Endometrial microvascular endothelial cells (primary cell): Measurements from ENCODE around the gene CLSTN1. TPM values are rescaled to one million over a fixed set of nuclear protein-coding genes. Genes with fewer than 3 reads are reported as not detected.
"Not testable (repeated sequence)": the region's sequence is repeated elsewhere in the genome, so short reads cannot be mapped to it uniquely, and the experiment has no call there.

ENCODE experiments used
- in situ Hi-C: cut with HindIII; loops from 2 replicates; pipeline ENCODE4 v1.10.0; 2017; ENCODE audit warnings: low sequenced_read_pairs, low pct_unique_long_range_greater_than_20kb; ENCODE audit errors: inconsistent ontology term
- total RNA-seq: library from RNA; depleted of rRNA; stranded (reverse); fragments of >200 nt; gene quantifications from one replicate; pipeline ENCODE4 v1.2.3, GENCODE V29; 2015; ENCODE audit errors: inconsistent ontology term

The CLSTN1 gene
- total RNA-seq, 1 donor from 2014 or later, result 98.4 TPM

DNA sequence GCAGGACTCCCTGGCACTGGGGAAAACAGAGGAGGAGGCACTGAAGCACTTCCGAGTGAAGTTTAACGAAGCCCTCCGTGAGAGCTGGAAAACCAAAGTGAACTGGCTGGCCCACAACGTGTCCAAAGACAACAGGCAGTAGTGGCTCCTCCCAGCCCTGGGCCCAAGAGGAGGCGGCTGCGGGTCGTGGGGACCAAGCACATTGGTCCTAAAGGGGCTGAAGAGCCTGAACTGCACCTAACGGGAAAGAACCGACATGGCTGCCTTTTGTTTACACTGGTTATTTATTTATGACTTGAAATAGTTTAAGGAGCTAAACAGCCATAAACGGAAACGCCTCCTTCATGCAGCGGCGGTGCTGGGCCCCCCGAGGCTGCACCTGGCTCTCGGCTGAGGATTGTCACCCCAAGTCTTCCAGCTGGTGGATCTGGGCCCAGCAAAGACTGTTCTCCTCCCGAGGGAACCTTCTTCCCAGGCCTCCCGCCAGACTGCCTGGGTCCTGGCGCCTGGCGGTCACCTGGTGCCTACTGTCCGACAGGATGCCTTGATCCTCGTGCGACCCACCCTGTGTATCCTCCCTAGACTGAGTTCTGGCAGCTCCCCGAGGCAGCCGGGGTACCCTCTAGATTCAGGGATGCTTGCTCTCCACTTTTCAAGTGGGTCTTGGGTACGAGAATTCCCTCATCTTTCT lies 96.7 kb downstream of the CLSTN1 start:
- in situ Hi-C loops, result no loop called here

DNA sequence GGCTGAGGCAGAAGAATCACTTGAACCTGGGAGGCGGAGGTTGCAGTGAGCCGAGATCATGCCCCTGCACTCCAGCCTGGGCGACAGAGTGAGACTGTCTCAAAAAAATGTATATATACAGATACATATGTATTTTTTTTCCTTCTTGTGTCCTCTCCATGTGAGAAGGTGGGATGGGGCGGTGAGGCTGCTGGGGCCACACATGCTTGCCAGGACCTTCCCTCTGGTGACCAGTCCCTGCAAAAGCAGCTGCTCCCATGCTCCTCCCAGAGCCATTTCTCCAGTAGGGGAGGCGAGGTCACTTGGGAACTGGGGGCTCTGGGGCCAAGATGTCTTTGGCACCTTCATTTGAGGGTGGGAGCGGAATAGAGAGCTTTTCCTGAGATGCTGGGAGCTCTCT lies 97.4 kb downstream of the CLSTN1 start:
- in situ Hi-C loops, result no loop called here

DNA sequence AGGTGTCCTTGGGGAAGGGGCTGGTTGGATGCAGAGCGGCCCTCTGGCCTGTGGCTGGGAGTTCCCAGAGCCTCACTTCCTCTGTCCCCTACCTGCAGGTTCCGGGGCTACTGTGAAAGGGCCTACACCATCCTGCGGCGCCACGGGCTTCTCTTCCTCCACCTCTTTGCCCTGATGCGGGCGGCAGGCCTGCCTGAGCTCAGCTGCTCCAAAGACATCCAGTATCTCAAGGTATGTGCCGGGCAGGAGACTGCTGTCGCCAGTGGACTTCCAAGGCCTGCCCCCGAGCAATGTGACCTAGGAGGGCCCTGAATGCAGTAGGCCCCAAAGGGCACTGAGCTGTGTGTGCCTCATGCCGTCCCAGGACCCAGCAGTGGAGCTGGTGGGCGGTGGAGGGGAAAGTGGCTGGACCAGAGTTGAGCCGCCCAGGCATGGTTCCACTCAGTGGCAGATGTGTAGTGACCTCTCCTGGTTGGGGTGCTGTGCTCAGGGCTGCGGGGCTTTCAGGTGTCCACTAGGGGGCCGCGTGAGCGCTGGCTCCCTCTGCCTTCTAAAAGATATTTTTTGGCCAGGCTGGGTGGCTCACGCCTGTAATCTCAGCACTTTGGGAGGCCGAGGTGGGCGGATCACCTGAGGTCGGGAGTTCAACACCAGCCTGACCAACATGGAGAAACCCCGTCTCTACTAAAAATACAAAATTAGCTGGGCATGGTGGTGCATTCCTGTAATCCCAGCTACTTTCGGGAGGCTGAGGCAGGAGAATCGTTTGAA lies 98.9 kb downstream of the CLSTN1 start:
- in situ Hi-C loops, result no loop called here

DNA sequence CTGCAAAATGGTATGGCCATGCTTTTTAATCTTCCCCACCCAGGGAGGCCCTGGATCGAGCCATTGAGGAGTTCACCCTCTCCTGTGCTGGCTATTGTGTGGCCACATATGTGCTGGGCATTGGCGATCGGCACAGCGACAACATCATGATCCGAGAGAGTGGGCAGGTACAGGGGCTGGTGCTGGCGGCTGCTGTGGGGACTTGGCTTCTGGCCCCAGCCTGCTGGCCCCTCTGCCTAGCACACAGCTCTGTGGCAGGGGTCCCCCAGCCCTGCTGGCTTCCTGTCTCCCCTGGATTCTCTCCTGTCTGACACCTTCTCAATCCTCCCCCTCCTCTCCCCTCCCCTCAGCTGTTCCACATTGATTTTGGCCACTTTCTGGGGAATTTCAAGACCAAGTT lies 99.8 kb downstream of the CLSTN1 start:
- in situ Hi-C loops, result no loop called here

DNA sequence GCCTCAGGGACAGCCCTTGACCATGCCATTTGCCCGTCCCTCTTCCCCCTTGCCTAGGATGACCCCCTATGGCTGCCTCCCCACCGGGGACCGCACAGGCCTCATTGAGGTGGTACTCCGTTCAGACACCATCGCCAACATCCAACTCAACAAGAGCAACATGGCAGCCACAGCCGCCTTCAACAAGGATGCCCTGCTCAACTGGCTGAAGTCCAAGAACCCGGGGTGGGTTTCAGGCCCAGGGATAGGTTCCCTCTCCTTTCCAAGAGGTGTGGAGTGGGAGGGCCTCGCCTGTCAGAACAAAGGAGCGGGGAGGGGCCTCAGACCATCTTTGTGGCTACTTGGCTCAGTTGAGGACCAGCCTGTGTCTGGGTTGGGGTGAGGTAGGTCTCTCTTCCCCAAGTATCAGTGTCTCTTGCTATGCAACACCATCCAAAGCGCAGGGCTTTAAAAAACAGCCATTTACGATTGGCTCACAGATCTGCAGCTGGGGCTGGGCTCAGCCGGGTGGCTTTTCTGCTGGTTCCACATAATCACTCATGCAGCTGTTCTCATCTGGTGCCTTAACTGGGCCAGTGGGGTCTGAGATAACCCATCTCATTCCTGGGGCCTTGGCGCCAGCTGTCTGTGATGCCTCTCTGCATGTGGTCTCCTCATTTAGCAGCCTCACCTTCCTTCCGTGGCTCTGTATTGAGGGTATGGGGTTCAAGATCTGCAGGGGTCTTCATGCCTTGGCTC lies 100.5 kb downstream of the CLSTN1 start:
- in situ Hi-C loops, result no loop called here

DNA sequence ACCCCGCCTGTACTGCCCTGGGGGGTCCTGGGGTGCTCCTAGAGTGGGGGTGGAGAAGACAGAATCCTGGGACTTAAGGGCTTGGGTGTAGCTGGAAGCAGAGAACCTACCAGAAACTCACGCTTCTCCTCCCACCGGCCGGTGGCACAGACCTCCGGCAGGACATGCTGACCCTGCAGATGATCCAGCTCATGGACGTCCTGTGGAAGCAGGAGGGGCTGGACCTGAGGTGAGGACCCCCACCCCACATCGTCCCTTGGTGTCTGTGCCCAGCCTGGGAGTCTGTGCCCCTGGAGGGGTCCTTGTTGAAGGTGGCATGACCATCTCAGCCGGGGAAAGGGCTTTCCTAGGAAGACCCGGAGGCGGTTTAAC lies 101.4 kb downstream of the CLSTN1 start:
- in situ Hi-C loops, result no loop called here

DNA sequence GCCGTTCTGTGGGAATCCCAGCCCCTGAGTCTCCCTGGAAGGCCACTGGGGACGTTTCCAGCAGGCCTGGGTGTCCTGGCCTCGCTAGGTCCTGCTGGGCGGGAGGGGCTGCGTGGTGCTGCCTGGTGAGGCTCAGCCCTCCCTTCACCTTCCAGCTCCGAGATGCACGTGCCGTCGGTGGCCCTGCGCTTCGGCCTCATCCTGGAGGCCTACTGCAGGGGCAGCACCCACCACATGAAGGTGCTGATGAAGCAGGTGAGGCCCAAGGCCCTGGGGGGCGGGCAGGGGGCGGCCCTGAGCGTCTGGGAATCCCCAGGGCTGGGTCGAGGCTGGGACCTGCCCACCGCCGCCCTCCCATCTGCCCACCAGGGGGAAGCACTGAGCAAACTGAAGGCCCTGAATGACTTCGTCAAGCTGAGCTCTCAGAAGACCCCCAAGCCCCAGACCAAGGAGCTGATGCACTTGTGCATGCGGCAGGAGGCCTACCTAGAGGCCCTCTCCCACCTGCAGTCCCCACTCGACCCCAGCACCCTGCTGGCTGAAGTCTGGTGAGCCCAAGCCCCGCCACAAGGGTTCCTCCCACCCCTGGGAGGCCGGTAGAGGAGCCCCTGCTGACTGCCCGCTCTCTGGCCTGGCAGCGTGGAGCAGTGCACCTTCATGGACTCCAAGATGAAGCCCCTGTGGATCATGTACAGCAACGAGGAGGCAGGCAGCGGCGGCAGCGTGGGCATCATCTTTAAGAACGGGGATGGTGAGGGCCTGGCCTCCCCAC lies 102.0 kb downstream of the CLSTN1 start:
- in situ Hi-C loops, result no loop called here

DNA sequence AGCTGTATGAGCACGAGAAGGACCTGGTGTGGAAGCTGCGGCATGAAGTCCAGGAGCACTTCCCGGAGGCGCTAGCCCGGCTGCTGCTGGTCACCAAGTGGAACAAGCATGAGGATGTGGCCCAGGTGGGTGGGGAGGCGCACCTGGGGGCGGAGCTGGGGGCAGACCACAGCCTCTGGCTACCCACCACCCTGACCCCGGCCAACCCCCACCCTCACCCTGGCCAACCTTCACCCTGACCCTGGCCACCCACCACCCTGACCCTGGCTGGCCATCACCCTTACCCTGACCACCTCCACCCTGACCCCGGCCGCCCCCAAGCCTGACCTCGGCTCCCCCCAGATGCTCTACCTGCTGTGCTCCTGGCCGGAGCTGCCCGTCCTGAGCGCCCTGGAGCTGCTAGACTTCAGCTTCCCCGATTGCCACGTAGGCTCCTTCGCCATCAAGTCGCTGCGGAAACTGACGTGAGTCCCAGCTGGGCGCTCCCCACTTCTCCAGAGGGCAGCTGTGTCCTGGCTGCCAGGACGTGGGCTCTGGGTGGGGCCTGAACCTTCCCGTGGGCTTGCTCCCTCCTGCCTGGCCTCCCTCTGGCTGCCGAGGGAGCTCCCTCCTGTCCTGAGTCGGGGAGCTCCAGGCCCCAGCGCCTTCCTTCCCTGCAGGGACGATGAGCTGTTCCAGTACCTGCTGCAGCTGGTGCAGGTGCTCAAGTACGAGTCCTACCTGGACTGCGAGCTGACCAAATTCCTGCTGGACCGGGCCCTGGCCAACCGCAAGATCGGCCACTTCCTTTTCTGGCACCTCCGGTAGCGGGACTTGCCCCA lies 102.8 kb downstream of the CLSTN1 start:
- in situ Hi-C loops, result no loop called here

DNA sequence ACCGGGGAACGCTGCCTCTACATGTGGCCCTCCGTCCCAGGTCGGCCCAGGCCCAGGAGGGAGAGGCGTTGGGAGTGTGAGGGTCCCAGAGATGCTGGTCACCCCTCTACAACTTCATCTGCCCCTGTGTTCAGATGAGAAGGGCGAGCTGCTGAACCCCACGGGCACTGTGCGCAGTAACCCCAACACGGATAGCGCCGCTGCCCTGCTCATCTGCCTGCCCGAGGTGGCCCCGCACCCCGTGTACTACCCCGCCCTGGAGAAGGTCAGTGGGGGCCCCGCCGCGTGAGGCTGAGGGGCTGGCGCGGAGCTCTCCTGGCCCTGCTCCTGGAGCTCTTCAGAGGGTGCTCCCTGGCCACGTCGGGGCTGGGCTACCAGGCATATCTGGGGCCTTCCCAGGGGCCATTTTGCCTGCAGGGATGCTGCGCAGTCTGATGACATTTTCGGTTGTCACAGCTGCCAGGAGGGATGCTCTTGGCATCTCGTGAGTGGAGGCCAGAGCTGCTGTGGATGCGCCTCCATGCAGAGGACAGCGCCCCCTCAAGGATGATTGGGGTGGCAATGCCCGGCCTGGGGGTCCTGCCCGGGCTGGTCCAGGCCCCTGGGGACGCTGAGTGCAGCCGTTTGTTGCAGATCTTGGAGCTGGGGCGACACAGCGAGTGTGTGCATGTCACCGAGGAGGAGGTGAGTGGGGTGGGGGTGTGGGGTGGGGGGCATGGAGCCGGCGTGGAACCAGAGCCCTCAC lies 103.6 kb downstream of the CLSTN1 start:
- in situ Hi-C loops, result no loop called here

DNA sequence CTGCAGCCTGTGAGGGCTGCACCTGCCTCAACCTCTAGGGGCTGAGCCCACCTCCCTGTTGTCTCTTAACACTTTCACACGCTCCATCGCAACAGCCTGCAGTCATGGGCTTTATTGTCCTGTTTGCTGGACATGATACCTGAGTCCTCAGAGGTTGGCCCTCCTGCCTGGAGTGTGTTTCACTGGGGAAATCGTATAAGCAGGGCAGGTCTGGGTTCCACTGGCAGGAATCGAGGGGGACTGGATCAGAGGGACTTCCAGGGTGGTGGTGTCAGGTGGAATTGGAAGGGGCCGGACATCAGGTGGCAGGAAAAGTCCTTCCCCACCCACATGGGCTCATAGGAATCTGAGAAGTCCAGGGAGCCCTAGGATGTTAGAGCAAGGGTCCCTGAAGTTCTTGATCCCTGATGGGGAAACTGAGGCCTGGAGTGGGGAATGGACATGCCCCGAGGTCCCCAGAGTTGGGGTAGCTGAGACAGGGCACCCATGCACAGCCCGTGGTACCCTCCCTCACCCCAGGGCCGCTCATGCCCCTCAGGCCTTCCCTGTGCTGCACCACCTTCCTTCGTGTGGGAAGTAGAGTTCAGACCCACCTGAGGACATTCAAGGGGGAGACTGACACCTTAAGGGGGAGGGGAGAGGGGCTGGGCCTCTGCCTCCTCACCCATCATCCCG lies 105.6 kb downstream of the CLSTN1 start:
- in situ Hi-C loops, result no loop called here

DNA sequence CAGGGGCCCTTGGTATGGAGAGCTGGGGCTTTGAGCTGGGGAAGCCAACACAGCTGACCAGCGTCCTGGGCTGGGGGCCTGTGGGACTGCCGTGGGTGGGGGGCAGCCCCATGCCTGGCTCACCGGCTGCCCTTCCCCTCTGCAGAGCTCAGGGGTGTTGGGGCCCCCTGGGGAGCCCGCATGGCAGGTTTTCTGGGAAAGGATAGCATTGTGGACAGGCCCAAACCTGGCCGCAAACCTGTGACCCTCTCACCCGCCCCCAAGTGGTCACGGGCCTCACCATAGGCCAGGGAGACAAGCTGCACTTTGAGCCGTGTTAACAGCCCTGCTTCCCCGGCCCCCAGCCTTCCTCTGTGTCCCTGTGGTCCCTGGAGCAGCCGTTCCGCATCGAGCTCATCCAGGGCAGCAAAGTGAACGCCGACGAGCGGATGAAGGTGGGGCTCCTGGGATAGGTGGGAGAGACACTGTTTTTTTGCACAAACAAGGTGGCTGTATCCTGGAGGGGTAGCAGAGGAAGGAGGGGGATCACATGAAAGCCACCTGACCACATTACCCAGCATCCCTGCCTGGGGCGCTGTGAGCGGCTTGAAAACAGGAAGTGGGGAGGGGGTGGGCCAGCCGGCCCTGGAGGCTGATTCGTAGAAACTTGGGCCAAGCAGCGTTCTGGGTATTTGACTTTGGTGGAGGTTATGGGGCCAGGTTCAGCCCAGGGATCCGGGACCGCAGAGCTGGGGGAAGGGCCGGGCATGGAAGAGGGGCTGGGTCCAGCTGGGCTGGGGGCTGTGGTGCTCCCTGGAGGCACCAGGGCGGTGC lies 106.4 kb downstream of the CLSTN1 start:
- in situ Hi-C loops, result no loop called here

DNA sequence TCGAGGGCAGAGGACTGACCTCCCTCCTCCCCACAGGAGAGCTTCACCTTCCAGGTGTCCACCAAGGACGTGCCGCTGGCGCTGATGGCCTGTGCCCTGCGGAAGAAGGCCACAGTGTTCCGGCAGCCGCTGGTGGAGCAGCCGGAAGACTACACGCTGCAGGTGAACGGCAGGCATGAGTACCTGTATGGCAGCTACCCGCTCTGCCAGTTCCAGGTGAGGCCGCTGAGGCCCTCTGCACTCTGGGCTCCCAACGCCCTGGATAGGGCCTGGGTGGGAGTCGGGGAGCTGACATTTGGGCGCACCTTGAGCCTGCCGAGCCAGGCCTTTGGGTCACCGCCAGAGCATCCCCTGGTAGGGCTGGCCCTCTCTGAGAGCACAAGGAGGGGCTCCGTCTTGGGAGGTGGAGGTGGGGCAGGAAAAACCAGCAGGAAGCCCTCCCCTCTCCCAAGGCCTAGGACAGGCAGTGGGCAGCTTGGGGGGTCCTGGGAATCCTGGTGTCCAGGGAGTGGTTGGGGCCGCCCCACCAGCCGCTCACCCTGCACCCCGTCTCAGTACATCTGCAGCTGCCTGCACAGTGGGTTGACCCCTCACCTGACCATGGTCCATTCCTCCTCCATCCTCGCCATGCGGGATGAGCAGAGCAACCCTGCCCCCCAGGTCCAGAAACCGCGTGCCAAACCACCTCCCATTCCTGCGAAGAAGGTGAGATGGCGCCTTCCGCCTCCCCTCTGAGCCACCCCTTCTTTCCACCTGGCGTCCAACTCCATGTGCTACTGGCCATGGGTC lies 107.2 kb downstream of the CLSTN1 start:
- in situ Hi-C loops, result no loop called here

DNA sequence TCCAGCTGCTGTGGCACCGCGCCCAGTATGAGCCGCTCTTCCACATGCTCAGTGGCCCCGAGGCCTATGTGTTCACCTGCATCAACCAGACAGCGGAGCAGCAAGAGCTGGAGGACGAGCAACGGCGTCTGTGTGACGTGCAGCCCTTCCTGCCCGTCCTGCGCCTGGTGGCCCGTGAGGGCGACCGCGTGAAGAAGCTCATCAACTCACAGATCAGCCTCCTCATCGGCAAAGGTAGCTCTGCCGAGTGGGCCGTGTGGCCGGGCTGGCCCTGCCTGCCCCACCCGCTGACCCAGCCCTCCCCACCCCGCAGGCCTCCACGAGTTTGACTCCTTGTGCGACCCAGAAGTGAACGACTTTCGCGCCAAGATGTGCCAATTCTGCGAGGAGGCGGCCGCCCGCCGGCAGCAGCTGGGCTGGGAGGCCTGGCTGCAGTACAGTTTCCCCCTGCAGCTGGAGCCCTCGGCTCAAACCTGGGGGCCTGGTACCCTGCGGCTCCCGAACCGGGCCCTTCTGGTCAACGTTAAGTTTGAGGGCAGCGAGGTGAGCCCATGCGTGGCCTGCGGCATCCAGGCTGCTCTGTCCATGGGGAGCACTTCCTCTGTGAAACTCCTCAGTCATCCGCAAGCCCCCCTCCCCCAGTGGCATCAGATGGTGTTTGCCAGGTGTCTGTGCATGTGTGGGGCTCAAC lies 108.1 kb downstream of the CLSTN1 start:
- in situ Hi-C loops, result no loop called here

DNA sequence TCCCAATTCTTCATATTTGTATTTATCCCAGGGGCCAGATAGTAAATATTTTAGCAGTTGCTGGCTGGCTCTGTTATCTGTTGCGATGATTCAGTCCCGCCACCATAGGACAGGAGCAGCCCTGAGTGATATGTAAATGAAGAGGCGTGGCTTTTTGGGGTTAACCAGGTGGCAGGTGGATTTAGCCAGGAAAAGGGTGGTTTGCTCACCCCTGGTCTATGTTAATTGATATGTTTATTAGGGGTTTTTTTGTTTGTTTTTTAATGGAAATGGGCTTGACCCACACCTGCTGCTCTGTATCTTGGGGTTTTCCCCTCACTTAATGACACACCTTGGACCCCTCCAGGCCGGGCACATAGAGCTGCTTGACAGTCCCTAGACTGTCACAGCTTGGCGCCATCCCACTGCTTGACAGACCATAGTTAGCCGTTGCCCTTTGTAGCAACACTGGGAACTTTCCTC lies 109.5 kb downstream of the CLSTN1 start:
- in situ Hi-C loops, result no loop called here

DNA sequence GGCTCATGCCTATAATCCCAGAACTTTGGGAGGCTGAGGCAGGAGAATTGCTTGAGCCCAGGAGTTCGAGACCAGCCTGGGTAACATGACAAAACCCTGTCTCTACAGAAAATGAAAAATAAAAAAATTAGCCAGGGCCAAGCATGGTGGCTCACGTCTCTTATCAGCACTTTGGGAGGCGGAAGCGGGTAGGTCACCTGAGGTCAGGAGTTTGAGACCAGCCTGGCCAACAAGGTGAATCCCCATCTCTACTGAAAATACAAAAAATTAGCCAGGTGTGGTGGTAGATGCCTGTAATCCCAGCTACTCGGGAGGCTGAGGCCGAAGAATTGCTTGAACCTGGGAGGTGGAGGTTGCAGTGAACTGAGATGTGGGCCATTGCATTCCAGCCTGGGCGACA lies 111.0 kb downstream of the CLSTN1 start:
- in situ Hi-C loops, result not testable (repeated sequence)
